GM21526 (cell line): Measurements from ENCODE around the gene CAPZB.
A peak's percentile ranks its signal among the peaks of the same experiment; 100 is the strongest.
"Not testable (repeated sequence)": the region's sequence is repeated elsewhere in the genome, so short reads cannot be mapped to it uniquely, and the experiment has no call there.

Experiments used
- ATAC-seq: cut with Tn5 transposase; IDR thresholded peaks from one replicate; pipeline ENCODE4 v1.9.1; 2021; ENCODE audit warnings: moderate library complexity; ENCODE audit not compliant: unreplicated experiment, low FRiP score

CAPZB gene

GRCh38 chr1:19485362-19486187, at the start of gene CAPZB:
CAPZB (minus strand) TSS chr1:19485539; CDS start chr1:19485438, 101 bp downstream.
- ATAC-seq, result peak; percentile 66

- no peak for ATAC-seq
These were observed 48.9 kb upstream of the CAPZB start for GRCh38 chr1:19534281-19534680.

GRCh38 chr1:19533626-19534025, 48.3 kb upstream of the CAPZB start:
- no peak for ATAC-seq

GRCh38 chr1:19532519-19532918, 47.2 kb upstream of the CAPZB start:
- ATAC-seq, result no peak

GRCh38 chr1:19529664-19530063, 44.3 kb upstream of the CAPZB start:
- ATAC-seq, result no peak

GRCh38 chr1:19528438-19528837, 43.1 kb upstream of the CAPZB start:
- no peak for ATAC-seq

GRCh38 chr1:19525607-19526545, 40.5 kb upstream of the CAPZB start:
- ATAC-seq, result no peak

- no peak for ATAC-seq
These were observed 39.5 kb upstream of the CAPZB start for GRCh38 chr1:19524791-19525190.

- ATAC-seq, result not testable (repeated sequence)
These were observed 37.2 kb upstream of the CAPZB start for GRCh38 chr1:19522570-19522969.

GRCh38 chr1:19521411-19521810, 36.1 kb upstream of the CAPZB start:
- no peak for ATAC-seq

- ATAC-seq, result no peak
These were observed 31.7 kb upstream of the CAPZB start for GRCh38 chr1:19517017-19517416.

GRCh38 chr1:19515201-19515600, 29.9 kb upstream of the CAPZB start:
- ATAC-seq, result no peak

- no peak for ATAC-seq
These were observed 29.1 kb upstream of the CAPZB start for GRCh38 chr1:19514391-19514831.

GRCh38 chr1:19512545-19512944, 27.2 kb upstream of the CAPZB start:
- no peak for ATAC-seq

GRCh38 chr1:19511116-19511515, 25.8 kb upstream of the CAPZB start:
- ATAC-seq, result no peak

- not testable (repeated sequence) for ATAC-seq
These were observed 24.3 kb upstream of the CAPZB start for GRCh38 chr1:19509647-19510046.

- no peak for ATAC-seq
These were observed 22.2 kb upstream of the CAPZB start for GRCh38 chr1:19507516-19507915.

- ATAC-seq, result no peak
These were observed 20.5 kb upstream of the CAPZB start for GRCh38 chr1:19505693-19506457.

- ATAC-seq, result no peak
These were observed 19.7 kb upstream of the CAPZB start for GRCh38 chr1:19504796-19505692.

- not testable (repeated sequence) for ATAC-seq
These were observed 16.9 kb upstream of the CAPZB start for GRCh38 chr1:19502284-19502683.
